ENCODE data around the gene NKAIN4.

NKAIN4 gene

DNA sequence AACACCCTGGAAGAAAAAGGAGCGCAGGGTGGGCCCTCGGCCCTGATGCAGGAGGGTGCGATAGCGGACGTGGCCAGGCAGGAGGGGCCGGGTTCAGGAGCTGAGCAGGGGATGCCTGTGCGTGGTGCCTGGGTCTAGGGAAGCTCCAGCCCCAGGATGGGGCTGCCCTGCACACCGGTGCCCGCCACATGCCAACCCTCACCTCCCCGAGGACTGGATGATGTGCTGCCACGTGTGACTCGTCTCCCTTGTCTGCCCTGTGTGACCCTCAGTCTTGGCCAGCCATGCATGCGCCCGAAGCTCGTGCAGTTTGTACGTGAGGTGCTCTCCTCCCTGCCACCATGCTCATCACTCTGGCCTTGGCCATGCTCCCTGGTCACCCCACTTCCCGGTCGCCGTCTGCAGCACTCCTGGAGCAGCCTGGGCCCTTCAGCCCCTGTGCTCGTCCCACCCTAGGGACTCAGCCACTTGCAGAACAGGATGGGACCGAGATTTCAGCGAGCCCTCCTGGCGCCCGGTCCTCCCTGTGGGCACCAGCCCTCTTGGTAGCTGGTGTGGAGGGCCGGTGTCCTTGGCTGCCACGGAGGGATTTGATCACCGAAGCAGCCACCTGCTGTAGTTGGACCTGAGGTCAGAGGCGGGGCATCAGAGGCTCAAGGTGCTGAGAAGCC is 34.5 kb upstream of the NKAIN4 start:
- no peak for DNase-seq (ENCODE audit: low read depth in 2 of 3, low spot score in 2 of 3)

GRCh38 chr20:63287697-63288580 is 33.7 kb upstream of the NKAIN4 start:
- no peak for DNase-seq (ENCODE audit: low read depth in 2 of 3, low spot score in 2 of 3)

DNA sequence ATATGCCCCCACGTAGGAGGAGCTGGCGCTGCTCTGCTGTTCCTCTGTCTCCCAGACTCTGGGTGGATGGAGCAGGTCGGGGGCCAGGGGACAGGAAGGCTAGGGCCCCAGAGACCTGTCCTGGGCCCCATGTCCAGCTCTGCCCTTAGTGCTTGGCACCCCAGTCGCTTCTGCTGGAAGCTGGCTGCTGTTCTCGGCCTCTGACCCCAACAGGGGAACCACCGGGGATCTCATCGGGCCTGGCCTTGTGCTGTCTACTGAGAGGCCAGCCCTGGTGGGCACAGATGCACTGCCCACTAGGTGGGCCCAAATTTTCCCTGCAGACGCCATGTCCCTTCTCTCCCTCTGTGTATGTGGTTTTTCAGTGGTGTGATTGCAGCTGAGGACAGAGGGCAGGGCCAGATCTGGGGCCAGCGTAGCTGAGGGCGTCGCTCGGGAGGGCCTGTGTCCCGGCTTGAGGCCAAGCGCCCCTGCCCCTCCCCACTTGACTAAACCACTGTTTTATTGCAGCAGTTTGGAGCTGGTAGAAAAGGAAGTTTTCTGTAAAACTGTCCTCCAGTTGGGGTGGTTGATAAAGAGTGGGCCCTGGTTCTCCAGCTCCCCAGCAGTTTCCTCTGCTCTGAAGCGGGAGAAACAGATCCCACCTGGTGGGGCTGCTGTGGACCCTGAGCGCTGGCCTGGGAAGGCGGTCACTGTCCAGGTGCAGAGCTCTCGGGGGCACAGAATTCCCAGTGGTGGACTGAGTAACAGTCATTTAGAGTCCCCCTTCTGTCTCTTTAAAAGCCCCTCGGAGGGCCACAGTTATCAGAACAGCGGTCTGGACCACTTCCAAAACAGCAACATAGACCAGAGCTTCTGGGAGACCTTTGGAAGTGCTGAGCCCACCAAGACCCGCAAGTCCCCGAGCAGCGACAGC is 32.8 kb upstream of the NKAIN4 start:
- DNase-seq (ENCODE audit: low read depth in 2 of 3, low spot score in 2 of 3) = no peak

- DNase-seq (ENCODE audit: low read depth in 2 of 3, low spot score in 2 of 3) = no peak
These were observed 31.7 kb upstream of the NKAIN4 start for GRCh38 chr20:63285636-63286615.

DNA sequence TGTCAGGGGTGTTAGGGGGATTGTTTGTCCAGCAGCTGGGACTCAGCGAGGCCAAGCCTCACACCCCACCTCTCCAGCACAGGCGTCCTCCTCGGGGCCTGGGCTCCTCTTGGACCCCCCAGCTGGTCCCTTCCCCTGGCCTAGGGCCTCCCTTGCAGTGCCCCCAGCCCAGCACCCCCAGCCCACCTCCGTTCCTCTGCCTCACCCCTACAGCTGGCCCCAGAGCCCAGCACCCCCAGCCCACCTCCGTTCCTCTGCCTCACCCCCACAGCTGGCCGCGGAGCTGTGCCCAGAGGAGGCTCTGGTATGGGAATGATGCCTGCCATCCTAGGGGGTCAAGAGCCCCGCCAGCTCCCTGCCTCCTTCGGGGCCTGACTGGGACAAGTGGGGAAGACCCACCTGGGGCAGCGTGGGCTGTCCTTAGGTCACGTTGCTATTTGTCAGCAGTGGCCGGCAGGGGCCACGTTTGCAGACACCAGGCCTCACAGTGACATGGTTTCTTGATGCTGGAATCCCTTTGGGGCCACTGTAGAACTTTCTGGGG is 30.8 kb upstream of the NKAIN4 start:
- no peak for DNase-seq (ENCODE audit: low read depth in 2 of 3, low spot score in 2 of 3)

DNA sequence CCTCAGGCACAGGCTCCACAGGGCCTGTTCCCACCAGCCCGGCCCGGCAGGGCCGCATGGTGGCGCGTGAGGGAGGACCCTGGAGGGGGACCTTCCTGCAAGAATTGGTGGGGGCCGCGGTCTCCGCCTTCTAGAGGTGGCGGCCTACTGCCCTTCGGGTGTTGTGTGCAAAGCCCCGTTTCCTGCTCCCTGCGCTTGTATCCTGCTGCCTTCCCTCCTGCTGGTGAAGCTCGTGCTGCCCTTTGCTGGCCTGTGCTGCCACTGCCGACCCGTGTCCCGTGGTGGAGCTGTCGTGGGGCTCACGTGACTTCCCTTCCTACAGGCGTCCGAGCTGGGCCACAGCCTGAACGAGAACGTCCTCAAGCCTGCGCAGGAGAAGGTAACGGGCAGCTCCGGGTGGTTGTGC is 30.3 kb upstream of the NKAIN4 start:
- no peak for DNase-seq (ENCODE audit: low read depth in 2 of 3, low spot score in 2 of 3)

DNA sequence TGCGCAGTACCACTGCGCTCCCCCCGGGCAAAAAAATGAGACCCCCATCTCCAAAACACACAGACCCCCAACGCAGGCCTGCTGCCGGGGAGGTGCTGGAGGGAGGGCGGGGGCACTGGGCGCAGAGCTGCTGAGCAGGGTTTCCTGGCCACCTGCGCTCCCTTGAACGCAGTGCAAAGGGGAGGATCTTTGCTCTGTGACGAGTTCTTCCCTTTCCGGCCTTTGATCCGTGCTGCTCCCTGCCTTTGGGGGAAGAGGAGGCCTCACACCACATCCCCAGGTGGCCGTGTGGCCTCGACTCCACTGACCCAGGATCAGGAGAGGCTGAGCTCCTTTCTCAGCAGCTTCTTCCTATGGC is 29.8 kb upstream of the NKAIN4 start:
- DNase-seq (ENCODE audit: low read depth in 2 of 3, low spot score in 2 of 3) = no peak

- DNase-seq (ENCODE audit: low read depth in 2 of 3, low spot score in 2 of 3) = no peak
These were observed 29.3 kb upstream of the NKAIN4 start for GRCh38 chr20:63283397-63284082.

DNA sequence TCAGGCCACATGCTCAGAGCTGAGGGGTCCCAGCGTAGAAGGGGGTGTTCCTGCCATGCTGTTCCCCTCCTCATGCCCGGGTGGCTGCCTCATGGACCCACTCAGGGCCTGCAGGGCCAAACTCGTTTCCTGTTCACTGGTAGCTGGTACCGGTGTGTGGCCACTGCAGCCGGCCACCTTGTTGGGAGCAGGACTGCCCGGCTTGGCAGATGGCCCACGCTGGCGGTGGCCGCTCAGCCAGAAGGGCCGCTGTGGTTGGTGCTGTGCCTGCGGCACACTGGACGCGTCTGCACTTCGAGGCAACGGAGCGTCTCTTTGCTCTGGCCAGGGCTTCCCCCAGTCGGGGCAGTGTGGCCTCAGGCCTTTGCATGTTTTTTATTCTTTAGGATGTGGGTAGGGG is 28.7 kb upstream of the NKAIN4 start:
- no peak for DNase-seq (ENCODE audit: low read depth in 2 of 3, low spot score in 2 of 3)

DNA sequence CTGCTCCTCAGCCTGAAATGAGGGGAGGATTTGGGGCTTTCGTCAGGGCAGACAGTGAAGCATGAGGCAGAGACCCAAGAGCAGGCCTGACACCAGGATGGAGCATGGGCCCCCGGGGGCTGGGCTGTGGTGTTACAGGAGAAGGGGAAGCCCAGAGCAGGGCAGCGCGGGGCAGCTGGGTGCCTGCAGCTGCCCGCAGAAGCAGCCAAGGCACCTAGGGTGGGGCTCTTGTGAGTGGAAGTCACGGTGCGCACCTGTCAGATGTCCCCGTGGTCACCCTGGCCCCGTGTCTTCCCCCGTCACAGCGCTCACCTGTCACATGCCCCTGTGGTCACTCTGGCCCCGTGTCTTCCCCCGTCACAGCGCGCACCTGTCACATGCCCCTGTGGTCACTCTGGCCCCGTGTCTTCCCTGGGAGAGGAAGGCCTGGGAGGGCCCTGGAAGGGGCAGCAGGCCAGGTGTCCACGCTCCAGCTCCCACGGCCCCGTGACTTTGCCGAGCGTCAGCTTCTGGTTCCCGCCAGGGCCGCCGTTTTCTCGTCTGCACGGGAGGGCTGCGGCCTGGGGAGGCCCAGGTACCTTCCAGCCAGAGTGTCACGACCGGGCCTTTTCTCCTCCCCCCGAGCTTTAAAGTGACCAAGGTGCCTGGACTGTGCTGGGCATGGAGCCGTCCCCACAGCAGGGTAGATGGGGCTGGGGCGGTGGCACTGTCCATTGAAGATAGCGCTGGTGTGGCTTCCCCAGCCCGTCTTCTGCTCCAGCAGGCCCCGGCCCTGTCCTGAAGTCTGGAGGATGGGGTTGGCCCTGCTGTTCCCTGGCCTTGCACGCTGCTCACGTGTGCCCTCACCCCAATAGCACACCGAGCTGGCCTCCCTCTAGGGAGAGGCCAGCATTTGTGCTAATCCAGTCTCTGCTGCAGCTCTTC is 27.7 kb upstream of the NKAIN4 start:
- no peak for DNase-seq (ENCODE audit: low read depth in 2 of 3, low spot score in 2 of 3)

- no peak for DNase-seq (ENCODE audit: low read depth in 2 of 3, low spot score in 2 of 3)
These were observed 26.8 kb upstream of the NKAIN4 start for GRCh38 chr20:63280929-63281545.

- DNase-seq (ENCODE audit: low read depth in 2 of 3, low spot score in 2 of 3) = no peak
These were observed 26.1 kb upstream of the NKAIN4 start for GRCh38 chr20:63280371-63280770.

GRCh38 chr20:63279931-63280330 is 25.7 kb upstream of the NKAIN4 start:
- DNase-seq (ENCODE audit: low read depth in 2 of 3, low spot score in 2 of 3) = no peak

DNA sequence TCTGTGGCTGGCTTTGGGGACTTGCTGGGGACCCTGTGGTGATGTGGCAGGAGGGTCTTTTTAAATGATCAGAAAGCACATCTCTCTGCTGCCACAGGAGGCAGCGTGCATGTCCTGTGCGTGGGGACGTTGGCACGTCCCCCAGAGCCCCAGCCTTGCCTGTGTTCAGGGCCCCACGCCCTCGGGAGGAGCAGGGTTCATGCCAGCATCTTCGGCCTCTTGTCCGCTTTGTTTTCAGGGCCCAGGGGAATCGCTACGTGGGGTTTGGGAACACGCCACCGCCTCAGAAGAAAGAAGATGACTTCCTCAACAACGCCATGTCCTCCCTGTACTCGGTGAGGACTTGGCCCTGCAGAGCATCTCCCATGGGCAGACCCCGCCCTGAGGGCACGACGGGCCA is 24.4 kb upstream of the NKAIN4 start:
- DNase-seq (ENCODE audit: low read depth in 2 of 3, low spot score in 2 of 3) = no peak

DNA sequence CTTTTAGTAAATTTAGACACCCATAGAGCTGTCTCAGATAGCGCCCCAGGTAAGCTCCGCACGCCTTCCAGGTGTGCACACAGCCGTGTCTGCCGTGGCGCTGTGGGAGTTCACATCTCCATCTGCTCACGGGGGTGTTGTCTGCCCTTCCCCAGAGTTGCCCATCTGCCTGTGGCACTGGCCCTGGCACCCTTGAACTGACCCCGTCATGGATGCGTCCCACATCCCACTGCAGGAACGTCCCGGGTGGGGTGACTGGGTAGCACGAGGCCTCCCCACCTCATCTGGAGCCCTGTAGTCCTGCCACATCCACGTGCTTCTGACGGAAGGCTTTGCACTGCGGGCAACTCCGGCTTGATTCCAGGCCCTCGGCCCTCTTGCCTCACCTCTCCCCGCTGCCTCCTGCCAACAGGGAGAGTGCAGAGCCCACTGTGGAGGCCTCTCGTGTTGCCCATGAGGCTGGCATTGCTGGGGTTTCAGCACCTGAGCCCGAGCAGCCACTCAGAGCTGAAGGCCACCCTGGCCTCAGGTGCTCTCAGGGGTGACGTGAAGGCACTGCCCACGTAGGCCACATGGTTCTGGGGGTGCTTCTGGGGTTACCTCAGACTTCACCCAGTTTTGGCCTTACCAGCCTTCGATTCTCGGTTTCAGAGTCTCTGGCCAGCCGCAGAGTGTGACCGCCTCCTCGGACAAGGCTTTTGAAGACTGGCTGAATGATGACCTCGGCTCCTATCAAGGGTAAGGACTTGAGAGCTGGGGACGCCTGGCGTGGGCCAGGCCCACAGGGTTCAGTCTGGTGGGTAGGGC is 23.4 kb upstream of the NKAIN4 start:
- no peak for DNase-seq (ENCODE audit: low read depth in 2 of 3, low spot score in 2 of 3)

DNA sequence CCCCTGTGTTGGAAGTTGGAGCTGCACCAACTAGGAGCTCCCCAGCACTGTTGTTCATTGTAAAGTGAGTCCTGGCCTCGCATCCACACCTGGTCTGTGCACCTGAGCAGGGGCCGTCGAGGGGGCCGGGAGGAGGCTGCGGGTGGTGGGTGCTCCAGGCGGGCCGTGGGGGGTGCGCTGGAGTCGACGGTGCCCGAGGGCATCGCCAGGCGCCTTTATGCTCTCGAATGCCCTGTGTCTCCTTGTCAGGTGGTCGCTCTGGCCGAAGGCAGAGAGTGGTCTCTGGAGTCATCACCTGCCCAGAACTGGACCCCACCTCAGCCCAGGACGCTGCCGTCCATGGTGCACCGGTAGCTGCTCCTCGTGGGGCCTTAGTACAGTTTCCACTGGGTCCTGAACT is 22.7 kb upstream of the NKAIN4 start:
- DNase-seq (ENCODE audit: low read depth in 2 of 3, low spot score in 2 of 3) = no peak

DNA sequence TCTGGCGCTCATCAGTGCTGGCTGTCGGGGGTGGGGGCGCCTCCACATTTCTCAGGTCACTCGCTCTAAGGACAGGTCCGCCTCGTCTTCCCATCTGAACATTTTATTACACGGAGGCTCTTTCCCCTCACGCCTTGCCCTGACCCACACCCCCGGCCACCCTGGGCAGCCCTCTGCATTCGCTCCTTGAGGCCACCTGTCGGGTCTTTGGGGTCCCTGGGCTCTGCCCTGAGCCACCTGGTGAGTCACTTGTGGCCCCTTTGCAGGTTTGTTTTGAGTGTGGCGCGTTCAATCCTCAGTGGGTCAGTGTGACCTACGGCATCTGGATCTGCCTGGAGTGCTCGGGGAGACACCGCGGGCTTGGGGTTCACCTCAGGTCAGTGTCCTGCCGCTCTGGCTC is 21.6 kb upstream of the NKAIN4 start:
- no peak for DNase-seq (ENCODE audit: low read depth in 2 of 3, low spot score in 2 of 3)

Measured in activated CD8-positive, alpha-beta memory T cell treated with anti-CD3 and anti-CD28 coated beads for 48 hours (primary cell).